Common myeloid progenitor, CD34-positive (primary cell): ENCODE data around the gene TMA7B.

Experiments
- CTCF ChIA-PET: fragments of 350-600 bp; sonication (Branson Sonifier 250); formaldehyde crosslinking; loops from one replicate; lab custom pipeline; 2021; ENCODE audit warnings: antibody characterized with exemption; lab: Charles Lee
- POLR2A ChIA-PET: fragments of 350-600 bp; sonication (Branson Sonifier 250); formaldehyde crosslinking; loops from one replicate; lab custom pipeline; 2021; ENCODE audit warnings: antibody characterized with exemption; lab: Charles Lee
- DNase-seq, 3 donors: peaks; one replicate each; pipeline versions ENCODE4 v3.0.0 to v3.0.0-alpha.2; 2013
- H3K27ac ChIP-seq, 2 experiments: 1 replicate in 1 of 2; 2 replicates in 1 of 2; pipeline ENCODE4 v1.7.0; 2013; ENCODE audit warnings: inconsistent platforms in 2 of 2, low read length in 2 of 2, mild to moderate bottlenecking in 2 of 2, low read depth in 1 of 2, moderate library complexity in 1 of 2; ENCODE audit not compliant: severe bottlenecking in 2 of 2, insufficient read depth in 1 of 2, poor library complexity in 1 of 2
- H3K27me3 ChIP-seq, 5 experiments: replicated peaks in 2 of 5; 1 replicate in 3 of 5; 2 replicates in 2 of 5; pipeline versions ENCODE4 v1.6.1 to v1.7.0; 2013; ENCODE audit warnings: low read length in 4 of 5, mild to moderate bottlenecking in 2 of 5, moderate library complexity in 2 of 5, inconsistent platforms in 1 of 5; ENCODE audit not compliant: insufficient read depth in 5 of 5, control insufficient read depth in 4 of 5
- H3K36me3 ChIP-seq, 4 experiments: 1 replicate in 2 of 4; 2 replicates in 2 of 4; pipeline versions ENCODE4 v1.6.1 to v1.7.0; 2013; ENCODE audit warnings: low read length in 3 of 4, control low read depth in 1 of 4, mild to moderate bottlenecking in 1 of 4; ENCODE audit not compliant: control insufficient read depth in 4 of 4, insufficient read depth in 4 of 4
- H3K4me1 ChIP-seq, 4 experiments: 1 replicate in 3 of 4; 2 replicates in 1 of 4; pipeline versions ENCODE4 v1.6.1 to v1.7.1; 2013; ENCODE audit warnings: low read length in 3 of 4, mild to moderate bottlenecking in 3 of 4, control low read depth in 1 of 4, inconsistent platforms in 1 of 4, moderate library complexity in 1 of 4; ENCODE audit not compliant: control insufficient read depth in 4 of 4, insufficient read depth in 4 of 4; ENCODE audit errors: control extremely low read depth in 1 of 4
- H3K4me3 ChIP-seq, 7 experiments: 1 replicate in 4 of 7; 2 replicates in 3 of 7; pipeline versions ENCODE4 v1.5.1 to v1.7.0; 2013; ENCODE audit warnings: mild to moderate bottlenecking in 7 of 7, low read length in 6 of 7, moderate library complexity in 6 of 7, inconsistent platforms in 2 of 7, low read depth in 2 of 7, control low read depth in 1 of 7; ENCODE audit not compliant: insufficient read depth in 4 of 7, control insufficient read depth in 1 of 7; ENCODE audit errors: extremely low read depth in 1 of 7
- H3K9me3 ChIP-seq, 5 experiments: 1 replicate in 4 of 5; 2 replicates in 1 of 5; pipeline versions ENCODE4 v1.6.1 to v1.7.1; 2013; ENCODE audit warnings: low read length in 4 of 5, mild to moderate bottlenecking in 2 of 5, inconsistent platforms in 1 of 5, low read depth in 1 of 5, moderate library complexity in 1 of 5; ENCODE audit not compliant: control insufficient read depth in 4 of 5, insufficient read depth in 2 of 5; ENCODE audit errors: control extremely low read depth in 1 of 5
- WGBS: methylation state at CpG from one replicate; pipeline ENCODE4 v1.1.5; 2013; ENCODE audit not compliant: insufficient coverage; 5-methylcytosine and 5-hydroxymethylcytosine counted together

The TMA7B gene

DNA sequence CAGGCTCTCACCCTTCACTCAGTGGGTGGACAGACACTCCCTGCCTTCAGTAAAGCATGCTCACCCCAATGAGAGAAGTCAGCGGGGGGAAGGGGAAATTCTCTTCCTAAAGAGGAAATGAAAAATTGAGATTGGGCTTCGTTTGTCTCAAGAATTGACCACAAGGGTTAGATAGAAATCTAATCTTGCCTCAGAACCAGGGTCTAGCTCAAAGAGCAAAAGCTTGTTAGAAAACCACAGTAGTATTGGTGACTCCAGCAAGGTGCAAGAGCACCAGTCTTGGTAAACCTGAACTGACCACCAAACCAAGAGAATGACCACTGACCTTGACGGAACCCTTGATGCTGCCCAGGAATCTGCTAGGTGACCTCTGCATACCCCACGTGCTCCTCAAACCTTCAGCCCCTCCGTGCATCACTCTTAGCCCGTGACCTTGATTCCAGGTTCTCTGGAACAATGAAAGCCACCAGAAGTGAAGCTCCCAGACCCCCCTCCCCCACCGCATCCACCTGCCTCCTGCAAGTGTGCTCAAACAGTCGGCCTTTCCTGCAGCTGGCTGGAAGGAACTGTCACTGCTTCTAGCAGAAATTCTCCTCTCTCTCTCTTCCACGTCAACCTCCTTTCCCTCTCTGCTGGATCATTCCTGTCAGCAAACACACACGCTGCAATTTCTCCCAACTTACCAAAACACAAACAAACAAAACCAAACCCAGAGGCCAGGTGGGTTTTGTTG, 3.1 kb upstream of the TMA7B start:
- Histone ChIP-seq H3K36me3 (no peaks in the 10 kb centered on the region), H3K27ac (no peak overlapping the region), H3K4me1 (peaks cover 19 to 68% (median 45%) of the 10 kb centered on the region in 4 experiments), H3K9me3 (no peaks in the 10 kb centered on the region), H3K27me3 (peaks cover 0 to 36% (median 10%) of the 10 kb centered on the region in 5 experiments), H3K4me3 (peak overlapping the region in 3 of 7 experiments; percentile 5 to 40 (median 10))
- WGBS: 11% methylated on average over 6 of the region's 10 CpGs
- peak; percentile 67 to 89 (median 80) for DNase-seq
- CTCF ChIA-PET: interaction anchor here (0.8 to 1.7 kb wide), 5 partner anchors 19 to 68 kb away, joined by 3 to 4 read pairs (median 3); no protein-coding TSS in a partner anchor
- POLR2A ChIA-PET: interaction anchor here (0.5 to 0.8 kb wide), 2 partner anchors 14 to 24 kb away, joined by 5 read pairs; no protein-coding TSS in a partner anchor

DNA sequence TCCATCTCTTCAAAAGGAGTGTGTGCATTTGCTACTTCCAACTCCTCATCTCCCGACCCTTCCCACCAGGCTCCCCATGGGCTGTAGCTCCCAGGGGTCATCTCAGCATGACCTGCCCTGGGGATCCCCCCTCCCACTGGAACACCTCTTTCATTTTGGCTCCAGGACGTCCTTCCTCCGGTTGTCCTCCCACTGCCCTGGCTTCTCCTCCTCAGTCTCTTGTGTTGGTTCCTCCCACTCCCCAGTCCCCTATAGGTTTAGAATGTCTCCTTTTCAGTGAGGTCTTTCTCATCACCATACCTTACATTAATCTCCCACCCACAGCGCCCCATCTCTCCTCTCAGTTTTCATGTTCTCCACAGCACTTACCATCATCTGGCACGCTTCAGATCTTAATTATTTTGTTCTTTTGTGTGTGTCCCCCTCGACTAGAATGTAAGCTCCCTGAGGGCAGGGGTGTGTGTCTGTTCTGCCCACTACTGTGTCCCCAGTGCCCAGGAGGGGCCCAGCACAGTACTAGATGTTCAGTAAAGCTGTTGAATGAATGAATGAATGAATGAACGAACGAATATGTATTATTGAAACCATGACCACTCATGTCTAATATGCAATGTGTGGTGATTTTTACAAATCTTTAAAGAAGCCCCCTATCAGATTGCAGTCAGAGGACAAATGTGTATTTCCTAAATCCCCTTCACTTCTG, 2.0 kb upstream of the TMA7B start:
- Histone ChIP-seq H3K27me3 (peaks cover 0 to 38% (median 10%) of the 10 kb centered on the region in 5 experiments), H3K27ac (no peak overlapping the region), H3K9me3 (no peaks in the 10 kb centered on the region), H3K36me3 (no peaks in the 10 kb centered on the region), H3K4me3 (no peak overlapping the region), H3K4me1 (peaks cover 19 to 72% (median 44%) of the 10 kb centered on the region in 4 experiments)
- 91% methylated on average over 5 of the region's 8 CpGs for WGBS
- DNase-seq: no peak
- ChIA-PET CTCF (interaction anchor here (0.8 to 1.7 kb wide), 2 partner anchors 45 to 67 kb away, joined by 3 to 4 read pairs; no protein-coding TSS in a partner anchor), POLR2A (no interaction called here)

DNA sequence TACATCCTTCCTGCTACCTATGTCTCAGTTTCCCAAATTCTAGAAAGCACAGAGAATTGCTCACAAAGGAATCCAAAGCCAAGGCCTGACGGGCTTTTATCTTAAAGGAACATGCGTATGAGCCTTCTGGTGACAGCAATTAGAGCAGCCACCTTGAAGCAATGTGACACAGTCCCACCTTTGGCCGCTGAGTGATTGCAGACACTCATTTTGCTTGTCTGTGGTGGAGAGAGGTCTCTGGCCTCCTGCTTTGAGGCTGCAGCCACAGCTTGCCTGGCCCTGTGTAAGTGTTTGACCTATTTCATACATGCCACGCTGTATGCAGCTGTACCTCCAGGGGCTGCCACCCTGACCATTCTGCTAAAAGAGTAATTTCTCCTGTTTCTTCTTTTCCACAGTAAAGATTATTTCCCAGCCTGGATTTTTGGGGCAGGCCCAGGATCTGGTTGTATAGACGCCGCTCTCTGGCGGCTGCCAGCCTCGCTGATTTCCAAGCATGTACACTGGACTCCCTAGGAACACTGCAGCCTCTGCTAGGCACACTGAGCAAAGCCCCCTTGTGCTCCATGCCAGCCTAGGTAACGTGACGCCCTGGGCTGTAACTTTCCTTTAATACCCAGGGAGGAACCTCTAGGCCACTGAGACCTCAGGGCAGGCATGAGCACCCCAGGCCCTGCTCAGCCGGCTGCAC, 1.1 kb upstream of the TMA7B start:
- Histone ChIP-seq H3K9me3 (no peaks in the 10 kb centered on the region), H3K27me3 (peaks cover 0 to 32% (median 8%) of the 10 kb centered on the region in 5 experiments), H3K4me1 (peaks cover 19 to 65% (median 43%) of the 10 kb centered on the region in 4 experiments), H3K27ac (no peak overlapping the region), H3K36me3 (no peaks in the 10 kb centered on the region), H3K4me3 (no peak overlapping the region)
- DNase-seq: peak in 2 of 3 donors; percentile 27 to 52
- CTCF ChIA-PET: no interaction called here
- 76% methylated on average over 11 of the region's 11 CpGs for WGBS
- POLR2A ChIA-PET: interaction anchor here (0.6 kb wide), 1 partner anchor 615 kb away, joined by 3 read pairs; no protein-coding TSS in a partner anchor

DNA sequence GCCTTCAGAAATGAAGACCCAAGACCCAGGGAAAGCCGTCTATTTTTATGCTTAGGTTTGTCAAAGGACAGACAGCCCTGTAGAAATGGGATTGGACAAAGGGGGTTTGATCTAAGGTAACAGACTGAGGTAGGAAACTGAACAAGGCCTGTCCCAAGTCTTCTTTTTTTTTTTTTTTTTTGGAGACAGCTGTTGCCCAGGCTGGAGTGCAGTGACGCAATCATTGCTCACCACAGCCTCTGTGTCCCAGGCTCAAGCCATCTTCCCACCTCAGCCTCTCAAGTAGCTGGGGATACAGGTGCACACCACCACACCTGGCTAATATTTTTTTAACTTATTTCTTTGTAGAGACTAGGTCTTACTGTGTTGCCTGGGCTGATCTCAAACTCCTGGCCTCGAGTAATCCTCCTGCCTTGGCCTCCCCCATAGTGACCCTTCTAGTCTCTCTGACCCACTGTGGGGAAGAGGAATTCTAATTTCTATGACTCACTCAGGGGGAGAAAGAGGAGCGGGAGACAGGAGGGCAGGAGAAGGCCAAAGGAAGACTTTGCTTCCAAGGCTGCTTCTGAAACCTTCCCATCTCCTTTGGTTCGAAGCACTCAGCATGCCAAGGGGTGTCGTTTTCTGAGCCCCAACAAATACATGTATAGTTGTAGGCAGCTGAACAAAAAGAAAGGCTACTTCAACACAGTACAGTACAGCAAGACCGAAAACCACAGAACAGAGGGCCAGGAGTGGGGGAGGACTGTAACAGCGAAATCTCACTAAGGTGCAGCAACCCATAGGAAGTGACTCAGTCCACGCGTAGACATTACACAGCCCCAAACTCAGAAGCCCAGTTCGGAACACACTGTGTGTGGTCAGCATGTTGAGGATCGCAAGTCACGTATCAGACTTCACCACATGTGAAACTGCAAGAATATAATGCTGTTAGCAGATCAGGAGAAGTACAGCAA, 872 bp downstream of the TMA7B start:
- peak overlapping the region in 1 of 2 experiments; percentile 12 for H3K27ac ChIP-seq
- peak overlapping the region in 3 of 7 experiments; percentile 6 to 17 (median 14) for H3K4me3 ChIP-seq
- DNase-seq: peak; percentile 93 to 99 (median 98)
- H3K36me3 ChIP-seq: no peaks in the 10 kb centered on the region
- no peaks in the 10 kb centered on the region for H3K9me3 ChIP-seq
- H3K27me3 ChIP-seq: peaks cover 0 to 37% (median 8%) of the 10 kb centered on the region in 5 experiments
- WGBS: 30% methylated on average over 11 of the region's 13 CpGs
- CTCF ChIA-PET: interaction anchor here (1.0 to 1.5 kb wide), 3 partner anchors 17 to 63 kb away, joined by 3 to 4 read pairs (median 3); no protein-coding TSS in a partner anchor
- peaks cover 19 to 65% (median 43%) of the 10 kb centered on the region in 4 experiments for H3K4me1 ChIP-seq
- POLR2A ChIA-PET: no interaction called here

DNA sequence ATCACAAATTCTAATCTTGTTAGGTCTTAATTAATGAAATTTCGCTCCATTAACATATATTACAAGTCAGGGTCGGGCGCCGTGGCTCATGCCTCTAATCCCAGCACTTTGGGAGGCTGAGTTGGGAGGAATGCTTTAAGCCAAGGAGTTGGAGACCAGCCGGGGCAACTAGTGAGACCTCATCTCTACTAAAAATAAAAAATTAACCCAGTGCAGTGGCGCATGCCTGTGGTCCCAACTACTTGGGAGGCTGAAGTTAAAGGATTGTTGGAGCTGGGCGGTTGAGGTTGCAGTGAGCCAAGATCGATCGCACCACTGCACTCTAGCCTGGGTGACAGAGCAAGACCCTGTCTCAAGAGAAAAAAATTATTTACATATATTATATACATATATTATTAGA, 1.9 kb downstream of the TMA7B start:
- peaks cover 0 to 44% (median 14%) of the 10 kb centered on the region in 5 experiments for H3K27me3 ChIP-seq
- ChIA-PET POLR2A (no interaction called here), CTCF (interaction anchor here (1.0 to 1.5 kb wide), 5 partner anchors 10 to 73 kb away, joined by 3 to 4 read pairs (median 3); no protein-coding TSS in a partner anchor)
- no peak overlapping the region for H3K27ac ChIP-seq
- H3K4me3 ChIP-seq: no peak overlapping the region
- H3K4me1 ChIP-seq: peaks cover 20 to 58% (median 37%) of the 10 kb centered on the region in 4 experiments
- DNase-seq: no peak
- 100% methylated on average over 1 of the region's 9 CpGs for WGBS
- H3K36me3 ChIP-seq: no peaks in the 10 kb centered on the region
- no peaks in the 10 kb centered on the region for H3K9me3 ChIP-seq

DNA sequence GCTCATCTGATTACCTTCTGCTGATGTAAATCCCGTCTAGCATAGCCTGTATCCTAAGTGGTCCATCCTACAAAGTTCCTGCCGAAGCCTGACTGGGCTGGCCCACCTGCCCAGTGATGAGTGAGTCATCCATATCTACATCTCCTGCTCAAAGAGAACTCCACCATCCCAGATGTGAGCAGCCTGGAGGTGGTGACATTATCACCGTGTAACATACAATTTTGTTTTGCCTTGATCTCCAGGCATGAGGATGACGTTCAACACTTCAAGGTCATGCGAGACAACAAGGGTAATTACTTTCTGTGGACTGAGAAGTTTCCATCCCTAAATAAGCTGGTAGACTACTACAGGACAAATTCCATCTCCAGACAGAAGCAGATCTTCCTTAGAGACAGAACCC, 5.6 kb downstream of the TMA7B start:
- CTCF ChIA-PET: interaction anchor here (1.9 to 2.1 kb wide), 3 partner anchors 10 to 16 kb away, joined by 4 to 7 read pairs (median 4); no protein-coding TSS in a partner anchor
- Histone ChIP-seq H3K36me3 (no peaks in the 10 kb centered on the region), H3K27me3 (peaks cover 0 to 53% (median 10%) of the 10 kb centered on the region in 5 experiments)

More for the DNA sequence above, 5.6 kb downstream of the TMA7B start:
- no peak overlapping the region for H3K27ac ChIP-seq
- no peak for DNase-seq
- POLR2A ChIA-PET: no interaction called here
- H3K9me3 ChIP-seq: no peaks in the 10 kb centered on the region
- H3K4me3 ChIP-seq: no peak overlapping the region
- 92% methylated on average over 4 of the region's 5 CpGs for WGBS
- peaks cover 11 to 21% (median 14%) of the 10 kb centered on the region in 4 experiments for H3K4me1 ChIP-seq
